Cardiac septum (tissue), 1 donor: Measurements from ENCODE around the gene CX3CL1. TPM values are rescaled to one million over a fixed set of nuclear protein-coding genes. Genes with fewer than 3 reads are reported as not detected.
"Not testable (repeated sequence)": the region's sequence is repeated elsewhere in the genome, so short reads cannot be mapped to it uniquely, and the experiment has no call there.

ENCODE experiments used
- DNase-seq: peaks from one replicate; pipeline ENCODE4 v3.0.0-alpha.2; 2020; ENCODE audit warnings: low spot score
- intact Hi-C: fragments of 100-400 bp; cut with DNase I; formaldehyde crosslinking; loops from one replicate; pipeline ENCODE4 v1.14.0; 2022
- total RNA-seq: library from RNA; stranded (reverse); fragmentation: NEBNext Ultra II Directional; extraction: Animal tissue kit (Norgen Biotek cat#: 25700); gene quantifications from one replicate; pipeline ENCODE4 v1.2.1, GENCODE V29; 2021
- donor health status: DM: no; HTN: no; CAD: no.

Gene CX3CL1
- total RNA-seq, 1 donor from 2014 or later = 8.7 TPM

GRCh38 chr16:57395026-57395425 lies 22.7 kb downstream of the CX3CL1 start:
- DNase-seq = no peak
- intact Hi-C loops = no loop called here

GRCh38 chr16:57396786-57397185 lies 24.5 kb downstream of the CX3CL1 start:
- no peak for DNase-seq
- intact Hi-C loops = no loop called here

GRCh38 chr16:57397493-57397892 lies 25.2 kb downstream of the CX3CL1 start:
- DNase-seq, intact Hi-C loops: not testable (repeated sequence)

GRCh38 chr16:57401943-57402640 lies 29.8 kb downstream of the CX3CL1 start:
- intact Hi-C loops = no loop called here
- no peak for DNase-seq

- intact Hi-C loops = no loop called here
- DNase-seq = no peak
Observed at GRCh38 chr16:57403965-57404817, 31.9 kb downstream of the CX3CL1 start, which contains the start of gene CCL17. TSS of gene CCL17 (plus strand) at chr16:57404767. CDS start at chr16:57413933, 9,166 bp downstream.

GRCh38 chr16:57405097-57405496 lies 32.8 kb downstream of the CX3CL1 start:
- intact Hi-C loops = no loop called here
- no peak for DNase-seq

- no peak for DNase-seq
- intact Hi-C loops = no loop called here
Observed at GRCh38 chr16:57406881-57407280, 34.6 kb downstream of the CX3CL1 start.

GRCh38 chr16:57407521-57408353 lies 35.4 kb downstream of the CX3CL1 start:
- DNase-seq = no peak
- intact Hi-C loops = no loop called here

- intact Hi-C loops = no loop called here
- DNase-seq = no peak
Observed at GRCh38 chr16:57409065-57409464, 36.8 kb downstream of the CX3CL1 start.

GRCh38 chr16:57409870-57410587 lies 37.7 kb downstream of the CX3CL1 start:
- peak; percentile 71 for DNase-seq
- intact Hi-C loops = loop anchor here (5.0 to 10.0 kb wide), 2 partner anchors 33 to 325 kb away; no protein-coding TSS in a partner anchor

GRCh38 chr16:57411362-57411976 lies 39.2 kb downstream of the CX3CL1 start:
- peak; percentile 72 for DNase-seq
- intact Hi-C loops = loop anchor here (5.0 to 10.0 kb wide), 2 partner anchors 34 to 327 kb away; no protein-coding TSS in a partner anchor

- intact Hi-C loops = loop anchor here (5.0 to 10.0 kb wide), 2 partner anchors 35 to 328 kb away; no protein-coding TSS in a partner anchor
- DNase-seq = peak; percentile 70
Observed at GRCh38 chr16:57412584-57412983, 40.3 kb downstream of the CX3CL1 start.

- peak; percentile 63 for DNase-seq
- intact Hi-C loops = loop anchor here (5.0 to 10.0 kb wide), 2 partner anchors 36 to 329 kb away; no protein-coding TSS in a partner anchor
Observed at GRCh38 chr16:57413301-57413730, 41.0 kb downstream of the CX3CL1 start.

GRCh38 chr16:57413733-57414132 lies 41.4 kb downstream of the CX3CL1 start:
- intact Hi-C loops = loop anchor here (5.0 to 10.0 kb wide), 2 partner anchors 36 to 329 kb away; no protein-coding TSS in a partner anchor
- peak; percentile 63 for DNase-seq

- intact Hi-C loops = loop anchor here (10.0 kb wide), 1 partner anchor 331 kb away; no protein-coding TSS in a partner anchor
- DNase-seq = peak; percentile 65
Observed at GRCh38 chr16:57416084-57416483, 43.8 kb downstream of the CX3CL1 start.

GRCh38 chr16:57419506-57419905 lies 47.2 kb downstream of the CX3CL1 start:
- DNase-seq = no peak
- intact Hi-C loops = loop anchor here (2.0 to 10.0 kb wide), 2 partner anchors 99 to 335 kb away; no protein-coding TSS in a partner anchor

- DNase-seq = no peak
- intact Hi-C loops = no loop called here
Observed at GRCh38 chr16:57422026-57422944, 50.0 kb downstream of the CX3CL1 start.
